ENCODE data around the gene LARGE2.

The LARGE2 gene

GRCh38 chr11:45922425-45923082 is at the start of gene LARGE2:
Gene LARGE2 (plus strand): TSS chr11:45922656. CDS start chr11:45922883, 227 bp downstream.
- no peak for DNase-seq

GRCh38 chr11:45876401-45876800 is 46.1 kb upstream of the LARGE2 start:
- DNase-seq = no peak

DNA sequence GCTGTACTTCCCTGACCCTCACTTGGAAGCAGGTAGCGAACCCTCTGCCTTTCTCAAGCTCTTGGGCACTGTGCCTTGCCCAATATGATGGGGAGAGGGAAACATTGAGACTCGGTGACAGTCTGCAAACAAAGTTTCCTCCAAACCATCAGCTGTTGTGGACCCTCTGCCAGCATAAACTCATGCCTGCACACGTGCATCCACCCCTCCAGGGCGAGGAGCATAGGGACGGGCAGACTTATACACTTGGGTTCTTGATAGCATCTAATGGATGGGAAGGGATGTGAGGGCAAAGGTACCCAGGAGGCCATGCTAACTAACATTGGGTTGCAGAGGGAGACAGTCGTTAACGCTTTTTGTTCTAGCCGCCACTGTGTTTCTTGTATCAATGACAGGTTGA is 45.2 kb upstream of the LARGE2 start:
- DNase-seq = no peak

- DNase-seq = no peak
Observed at GRCh38 chr11:45877845-45878244, 44.6 kb upstream of the LARGE2 start.

DNA sequence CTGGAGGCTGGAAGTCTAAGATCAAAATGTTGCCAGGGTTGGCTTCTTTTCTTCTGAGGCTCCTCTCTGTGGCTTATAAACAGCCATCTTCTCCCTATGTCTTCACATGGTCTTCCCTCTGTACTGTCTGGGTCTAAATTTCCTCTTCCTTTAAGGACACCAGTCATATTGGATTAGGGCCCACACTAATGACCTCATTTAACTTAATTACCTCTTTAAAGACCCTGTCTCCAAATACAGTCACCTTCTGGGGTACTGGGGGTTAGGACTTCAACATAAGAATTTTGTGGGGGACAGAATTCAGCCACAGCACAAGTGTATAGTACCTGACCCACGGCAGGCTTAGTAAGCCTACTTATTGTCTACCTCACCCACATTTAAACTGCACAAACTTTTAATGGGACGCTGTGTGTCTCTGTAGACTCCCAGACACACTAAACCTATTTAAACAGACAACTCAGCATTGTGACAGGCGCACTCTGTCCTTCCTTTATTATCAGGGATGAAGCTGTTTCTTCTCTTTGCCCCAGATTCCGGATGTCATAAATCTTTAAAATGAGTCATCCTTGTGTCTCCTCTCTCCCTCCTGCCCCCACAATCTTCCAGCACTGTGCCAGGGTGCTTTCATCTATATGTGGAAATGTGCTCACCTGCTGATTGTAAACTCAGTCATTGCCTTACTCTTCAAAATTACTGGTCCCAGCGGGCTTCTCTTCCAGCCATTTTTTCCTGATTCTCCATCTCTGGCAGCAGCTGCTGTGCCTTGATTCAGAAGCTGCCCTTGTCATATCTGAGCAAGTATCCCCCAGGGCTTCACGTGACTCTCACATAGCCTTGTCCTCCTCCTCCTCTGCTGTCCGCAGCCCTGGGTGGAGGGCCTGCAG is 42.4 kb upstream of the LARGE2 start:
- DNase-seq = no peak

GRCh38 chr11:45880772-45881570 is 41.5 kb upstream of the LARGE2 start:
- DNase-seq = no peak

- DNase-seq = no peak
Observed at GRCh38 chr11:45881708-45882368, 40.6 kb upstream of the LARGE2 start.

- DNase-seq = no peak
Observed at GRCh38 chr11:45884596-45885185, 37.8 kb upstream of the LARGE2 start.

DNA sequence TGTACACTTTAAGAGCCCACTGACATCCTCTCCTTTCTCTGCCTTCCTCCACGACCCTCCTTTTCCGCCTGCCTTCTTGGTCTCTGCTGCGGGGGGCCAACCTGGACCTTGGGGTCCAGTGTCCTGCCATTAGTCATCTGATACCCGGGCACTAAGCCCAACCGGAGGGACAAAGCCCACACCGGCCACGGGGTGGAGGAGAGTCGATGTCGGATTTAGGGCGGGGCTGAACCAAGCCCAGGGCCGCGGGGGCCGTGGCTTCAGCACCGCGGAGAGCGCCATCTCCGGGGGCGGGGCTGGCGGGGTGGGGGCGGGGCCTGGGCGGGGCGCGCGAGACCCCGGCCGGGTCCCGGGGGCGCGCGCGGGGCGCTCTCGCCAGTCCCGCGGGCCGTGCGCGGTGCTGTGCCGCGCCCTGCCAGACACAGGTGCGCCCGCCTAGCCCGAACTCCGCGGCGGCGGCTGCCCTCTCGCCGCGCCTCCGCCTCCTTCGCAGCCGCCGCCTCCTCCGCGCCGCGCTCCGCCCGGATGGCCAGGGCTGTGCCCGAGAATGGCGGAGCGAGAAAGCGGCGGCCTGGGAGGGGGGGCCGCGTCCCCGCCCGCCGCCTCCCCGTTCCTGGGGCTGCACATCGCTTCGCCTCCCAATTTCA is 37.1 kb upstream of the LARGE2 start, which contains the start of gene MAPK8IP1:
Gene MAPK8IP1 (plus strand): TSS at position 378 of the 647 bp plus-strand sequence. CDS start 170 bp downstream, at position 548.
- peak; percentile 57 for DNase-seq

DNA sequence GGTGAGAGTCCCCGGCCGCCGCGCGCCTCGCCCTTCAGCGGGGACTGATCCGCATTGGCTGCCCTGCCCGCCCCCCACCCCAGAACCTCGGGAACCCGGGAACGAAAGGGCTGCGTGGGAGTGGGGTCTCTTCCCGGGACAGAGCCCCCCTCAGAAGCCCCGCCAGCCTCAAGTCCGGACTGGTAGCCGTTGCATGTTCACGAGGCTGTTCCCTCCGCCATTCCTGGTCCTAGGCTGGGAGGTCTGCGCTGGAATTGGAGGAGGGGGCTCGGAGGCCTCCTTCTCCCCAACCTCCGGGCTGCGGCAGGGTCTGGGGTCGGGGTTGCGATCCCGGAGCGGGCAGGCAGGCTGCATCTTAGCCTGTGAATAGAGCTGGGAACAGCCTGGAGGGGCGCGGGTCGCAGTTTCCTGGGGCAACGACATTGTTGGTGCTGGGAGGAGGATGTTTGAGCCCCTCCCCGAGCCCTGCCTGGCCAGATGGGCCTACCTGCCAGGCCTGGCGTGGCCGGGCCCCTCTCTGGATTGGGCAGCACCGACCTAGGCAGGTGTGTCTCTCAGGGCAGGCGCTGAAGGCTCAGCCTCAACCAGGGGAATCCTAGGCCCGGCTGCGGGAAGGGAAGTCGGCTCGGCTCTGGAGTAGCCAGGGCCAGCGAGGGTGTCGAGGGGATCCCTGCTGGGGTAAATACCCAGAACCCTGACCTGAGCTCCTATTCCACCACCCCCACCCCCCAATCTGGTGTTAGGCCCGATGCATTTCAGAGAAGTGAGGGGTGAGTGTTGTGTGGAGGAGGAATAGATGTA is 36.3 kb upstream of the LARGE2 start:
- DNase-seq = no peak

- DNase-seq = no peak
Observed at GRCh38 chr11:45886816-45887520, 35.5 kb upstream of the LARGE2 start.

- DNase-seq = no peak
Observed at GRCh38 chr11:45887587-45887986, 34.9 kb upstream of the LARGE2 start.

DNA sequence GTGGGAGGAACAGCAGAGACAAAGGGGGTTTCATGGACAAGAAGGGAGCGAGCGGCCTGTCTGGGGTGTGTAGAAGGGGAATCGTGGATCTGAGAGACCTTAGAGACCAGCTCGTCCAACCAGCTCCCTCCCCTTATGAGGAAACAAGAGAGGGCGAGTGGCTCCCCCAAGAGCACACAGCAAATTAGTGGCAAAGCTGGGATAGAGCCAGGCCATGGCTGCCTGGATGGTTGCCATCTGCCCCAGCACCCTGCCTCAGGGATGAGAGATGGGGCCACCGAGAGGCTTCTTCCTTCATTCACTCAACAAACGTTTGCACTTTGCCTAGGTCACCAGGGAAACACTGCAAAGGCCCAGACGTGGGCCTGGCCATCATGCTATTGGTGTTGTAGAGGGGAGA is 32.9 kb upstream of the LARGE2 start:
- no peak for DNase-seq

GRCh38 chr11:45889966-45890365 is 32.5 kb upstream of the LARGE2 start:
- DNase-seq = no peak

DNA sequence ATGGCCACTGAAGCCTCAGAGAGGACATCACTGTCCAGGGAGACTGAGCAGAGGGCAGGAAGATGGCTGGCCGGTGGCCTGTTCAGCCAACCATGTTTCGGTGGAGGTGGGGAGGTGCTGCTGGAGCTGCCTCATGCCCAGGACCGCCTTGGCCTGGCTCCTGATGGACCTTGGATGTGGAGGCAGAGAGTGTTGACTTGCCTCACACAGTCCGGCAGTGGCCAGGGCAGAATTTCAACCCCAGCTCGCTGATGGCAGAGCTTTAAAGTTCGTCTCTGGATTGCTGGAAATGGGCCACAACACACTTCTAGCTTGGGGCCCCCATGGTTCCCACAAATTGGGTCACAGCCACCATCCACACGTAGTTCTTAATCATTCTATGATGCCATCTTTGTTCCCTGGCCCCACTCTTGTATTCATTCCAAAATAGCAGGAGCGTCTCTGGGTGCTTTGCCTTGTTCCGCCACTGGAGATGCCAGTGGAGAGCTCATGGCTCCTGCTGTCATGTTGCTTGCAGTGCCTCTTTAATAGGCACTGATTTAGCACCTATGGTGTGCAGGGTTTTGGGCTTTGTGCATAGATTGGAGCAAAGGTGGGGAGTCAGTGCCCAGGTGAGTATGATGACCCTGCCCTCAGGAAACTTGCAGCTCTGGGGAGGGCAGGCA is 31.4 kb upstream of the LARGE2 start:
- DNase-seq = no peak

- DNase-seq = no peak
Observed at GRCh38 chr11:45892856-45893255, 29.6 kb upstream of the LARGE2 start.

DNA sequence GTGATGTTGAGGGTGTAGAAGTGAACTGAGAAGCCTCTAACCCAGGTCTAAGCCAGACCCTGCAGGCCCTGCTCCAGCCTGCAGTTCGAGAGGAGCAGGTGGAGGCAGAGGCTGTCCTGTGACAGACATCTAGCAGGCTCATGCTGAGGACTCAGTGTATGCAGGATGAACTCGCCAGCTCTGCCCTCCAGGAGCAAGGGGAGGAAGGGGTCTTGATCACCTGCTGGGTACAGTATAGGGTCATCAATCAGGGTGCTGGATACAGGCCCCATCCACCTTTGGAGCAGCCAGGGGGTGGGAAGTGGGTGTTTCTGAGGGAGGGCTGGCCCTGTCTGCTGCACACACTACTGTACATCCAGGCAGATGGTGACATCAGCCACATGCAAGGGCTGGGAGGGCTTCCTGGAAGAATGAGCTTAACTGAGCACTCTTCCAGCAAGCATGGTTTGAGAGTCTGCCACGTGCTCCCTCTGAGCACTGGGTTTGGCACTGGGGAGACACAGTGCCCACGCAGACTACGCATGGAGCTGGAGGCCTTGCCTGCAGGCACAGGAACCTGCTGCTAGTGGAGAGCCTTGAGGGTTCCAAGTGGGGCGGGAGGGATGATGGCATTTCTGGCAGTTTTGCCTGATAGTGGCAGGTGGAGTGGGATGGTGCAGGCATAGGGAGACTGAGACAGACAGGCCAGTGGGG is 27.8 kb upstream of the LARGE2 start:
- no peak for DNase-seq

- no peak for DNase-seq
Observed at GRCh38 chr11:45895553-45896259, 26.8 kb upstream of the LARGE2 start.

Data from activated CD4-positive, alpha-beta T cell treated with anti-CD3 and anti-CD28 coated beads, Interleukin-2, amount 50 U/mL, for 1 hour (primary cell).